Activated CD4-positive, CD25-positive, alpha-beta regulatory T cell treated with anti-CD3 and anti-CD28 coated beads, Interleukin-2, amount 50 U/mL, for 16 hours (primary cell): ENCODE measurements around the gene HIPK1.
"Not testable (repeated sequence)": the region's sequence is repeated elsewhere in the genome, so short reads cannot be mapped to it uniquely, and the experiment has no call there.

Experiments used
- DNase-seq: peaks from one replicate; pipeline ENCODE4 v3.0.0-alpha.2; 2020; ENCODE audit warnings: low read depth, low spot score

The HIPK1 gene

DNA sequence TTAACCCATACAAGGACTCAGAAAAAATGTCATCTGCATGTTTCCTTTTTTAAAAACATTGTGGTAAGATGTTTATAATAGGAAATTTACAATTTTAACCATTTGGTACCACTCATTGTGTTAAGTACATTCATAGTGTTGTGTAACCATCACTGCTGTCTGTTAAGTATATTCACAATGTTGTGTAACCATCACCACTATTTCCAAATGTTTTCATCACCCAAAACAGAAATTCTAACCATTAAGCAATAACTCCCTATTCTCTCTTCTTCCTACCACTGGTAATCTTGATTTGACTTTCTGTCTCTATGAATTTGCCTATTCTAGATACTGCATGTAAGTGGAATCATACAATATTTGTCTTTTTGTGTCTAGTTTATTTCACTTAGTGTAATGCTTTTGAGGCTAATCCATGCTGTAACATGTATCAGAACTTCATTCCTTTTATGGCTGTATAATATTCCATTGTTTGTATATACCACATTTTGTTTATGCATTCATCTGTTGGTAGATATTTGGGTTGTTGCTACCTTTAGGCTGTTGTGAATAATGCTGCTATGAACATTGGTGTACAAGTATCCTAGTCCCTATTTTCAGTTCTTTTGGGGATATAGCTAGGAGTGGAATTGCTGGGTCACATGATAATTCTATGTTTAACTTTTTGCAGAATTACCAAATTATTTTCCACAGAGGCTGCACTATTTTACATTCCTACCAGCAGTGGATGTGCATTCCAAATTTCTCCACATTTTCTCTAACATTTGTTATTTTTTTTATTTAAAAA lies 14.1 kb downstream of the HIPK1 start:
- DNase-seq: no peak

DNA sequence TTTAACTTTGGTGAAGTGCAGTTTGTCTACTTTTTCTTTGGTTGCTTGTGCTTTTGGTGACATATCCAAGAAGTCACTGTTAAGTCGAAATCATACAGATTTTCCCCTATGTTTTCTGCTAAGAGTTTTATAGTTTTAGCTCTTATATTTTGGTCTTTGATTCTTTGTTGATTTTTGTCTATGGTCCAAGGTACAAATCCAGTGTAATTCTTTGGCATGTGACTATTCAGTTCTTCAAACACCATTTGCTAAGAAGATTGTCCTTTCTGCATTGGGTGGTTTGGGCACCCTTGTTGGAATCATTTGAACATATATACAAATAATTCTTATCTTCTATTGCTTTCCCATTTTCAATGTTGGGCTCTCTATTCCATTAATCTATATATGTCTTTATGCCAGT lies 16.2 kb downstream of the HIPK1 start:
- DNase-seq: no peak

DNA sequence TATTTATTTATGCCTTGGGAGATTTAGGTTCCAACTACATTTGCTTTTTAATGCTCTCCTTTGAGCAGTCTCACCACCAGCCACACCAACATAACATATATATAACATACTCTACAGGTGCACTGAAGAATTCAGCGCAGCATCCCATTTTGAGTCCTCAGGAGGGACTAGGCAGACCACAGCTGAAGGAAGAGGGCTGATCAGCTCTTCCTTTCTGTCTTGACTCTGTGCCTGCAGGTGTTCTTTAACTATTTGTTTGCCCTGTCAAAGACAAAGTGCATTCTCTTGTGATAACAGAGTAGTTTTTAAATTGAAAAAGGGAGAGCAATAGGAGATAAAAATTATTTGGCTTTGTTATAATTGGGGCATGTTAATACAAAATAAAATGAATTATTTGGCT lies 17.0 kb downstream of the HIPK1 start:
- DNase-seq: no peak

DNA sequence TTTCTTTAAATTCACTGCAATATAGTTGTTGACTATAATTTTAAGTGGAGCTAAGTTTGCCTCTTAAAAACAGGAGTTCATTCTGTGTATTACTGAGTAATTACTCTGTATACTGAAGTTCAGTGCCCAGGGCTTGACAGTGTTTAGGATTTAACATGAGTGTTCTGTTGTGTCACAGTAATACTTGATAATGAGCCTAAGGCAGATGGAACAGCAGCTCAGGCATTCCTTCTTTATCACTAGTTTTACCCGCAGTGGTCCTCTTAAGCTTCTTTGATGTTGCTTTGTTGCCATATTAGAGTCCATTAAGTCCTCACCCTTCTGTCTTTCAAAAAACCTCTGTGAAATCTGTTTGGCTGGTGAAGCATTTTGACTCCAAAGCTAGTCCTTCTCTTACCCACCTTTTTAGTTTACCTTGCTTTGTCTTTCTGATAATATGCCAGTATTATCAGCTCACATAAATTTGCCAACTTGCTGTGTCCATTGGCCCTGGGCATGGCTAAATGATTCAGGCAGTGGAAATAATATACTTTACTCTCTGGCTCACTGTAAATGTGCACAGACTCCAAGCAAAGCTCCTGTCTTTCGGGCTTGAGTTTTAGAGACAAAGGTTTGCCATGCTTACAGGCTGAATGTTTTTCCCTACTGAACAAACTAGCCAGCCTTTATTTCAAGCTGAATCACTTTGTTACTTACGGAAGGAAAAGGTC lies 17.7 kb downstream of the HIPK1 start:
- no peak for DNase-seq

DNA sequence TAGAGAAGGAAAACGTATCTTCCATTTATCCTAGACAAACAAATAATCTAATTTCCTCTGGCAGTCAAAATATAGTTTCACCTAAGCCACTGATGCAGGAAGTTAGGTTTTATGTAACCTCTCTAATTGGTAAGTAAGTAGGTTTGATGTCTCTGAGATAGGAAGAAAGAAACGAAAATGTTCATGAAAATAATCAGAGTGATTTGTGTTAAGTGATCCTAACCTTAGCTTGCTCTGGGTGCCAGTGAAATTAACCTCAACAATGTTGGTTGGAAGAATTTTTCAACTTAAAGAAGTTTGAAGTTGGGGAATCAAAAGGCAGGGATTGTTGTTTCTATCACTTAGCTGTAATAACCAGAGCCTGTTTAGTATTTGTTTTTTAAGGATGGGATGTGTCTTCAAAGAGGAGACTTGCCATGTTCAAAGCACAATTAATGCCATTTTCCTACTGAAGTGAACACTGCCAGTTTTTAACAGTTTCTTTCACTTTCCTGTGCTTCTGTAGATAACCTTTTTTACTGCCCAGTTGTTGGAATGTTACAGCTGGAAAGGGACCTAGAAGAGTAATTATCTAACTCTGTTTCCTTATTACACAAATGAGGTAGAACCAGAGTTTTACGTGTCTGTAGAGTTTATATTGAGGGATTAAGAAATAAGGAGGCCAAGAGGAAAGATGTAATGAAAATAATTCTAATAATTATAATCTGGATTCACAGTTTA lies 18.4 kb downstream of the HIPK1 start:
- no peak for DNase-seq

DNA sequence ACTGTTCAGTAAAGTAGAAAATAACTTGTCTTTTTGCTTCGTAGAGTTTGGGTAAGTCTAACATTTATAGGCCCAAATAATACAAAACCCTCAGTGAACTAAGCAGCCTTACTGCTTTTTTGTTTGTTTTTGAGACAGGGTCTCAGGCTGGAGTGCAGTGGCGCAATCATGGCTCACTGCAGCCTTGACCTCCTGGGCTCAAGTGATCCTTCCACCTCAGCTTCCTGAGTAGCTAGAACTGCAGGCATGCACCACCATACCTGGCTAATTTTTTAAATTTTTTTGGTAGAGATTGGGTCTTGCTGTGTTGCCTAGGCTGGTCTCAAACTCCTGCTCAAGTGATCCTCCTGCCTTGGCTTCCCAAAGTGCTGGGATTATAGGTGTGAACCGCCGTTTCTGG lies 19.0 kb downstream of the HIPK1 start:
- DNase-seq: not testable (repeated sequence)

DNA sequence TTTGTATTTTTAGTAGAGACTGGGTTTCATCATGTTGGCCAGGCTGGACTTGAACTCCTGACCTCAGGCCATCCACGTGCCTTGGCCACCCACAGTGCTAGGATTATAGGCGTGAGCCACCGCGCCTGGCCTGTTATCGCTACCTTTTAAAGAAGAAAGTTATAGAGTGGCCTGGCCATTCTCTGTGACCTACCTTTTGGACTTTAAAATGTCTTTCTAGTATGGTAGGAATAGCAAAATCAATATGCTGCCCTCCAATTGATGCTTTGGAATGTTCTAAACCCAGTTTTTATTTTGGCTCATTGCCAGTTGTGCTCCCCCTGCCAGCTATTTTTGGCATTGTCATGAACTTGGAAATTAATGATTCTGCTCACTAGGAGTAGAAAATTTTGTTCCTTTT lies 19.9 kb downstream of the HIPK1 start:
- no peak for DNase-seq

DNA sequence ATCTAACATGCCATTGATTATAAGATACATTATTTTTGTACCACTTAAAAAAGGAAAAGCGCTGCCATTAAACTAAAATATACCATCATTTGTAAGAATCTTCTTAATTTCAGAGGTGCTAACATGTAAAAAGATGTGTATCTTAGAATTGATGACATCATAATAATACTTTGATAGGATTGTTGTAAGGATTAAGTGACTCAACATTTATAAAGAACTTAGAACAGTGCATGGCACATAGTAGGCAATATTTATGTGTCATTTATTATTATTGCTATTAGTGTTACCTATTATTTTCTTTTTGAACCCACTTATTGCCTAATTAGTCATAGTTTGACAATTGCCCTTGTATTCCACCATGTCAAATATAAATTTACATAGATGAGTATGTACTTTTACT lies 21.8 kb downstream of the HIPK1 start:
- DNase-seq: no peak

DNA sequence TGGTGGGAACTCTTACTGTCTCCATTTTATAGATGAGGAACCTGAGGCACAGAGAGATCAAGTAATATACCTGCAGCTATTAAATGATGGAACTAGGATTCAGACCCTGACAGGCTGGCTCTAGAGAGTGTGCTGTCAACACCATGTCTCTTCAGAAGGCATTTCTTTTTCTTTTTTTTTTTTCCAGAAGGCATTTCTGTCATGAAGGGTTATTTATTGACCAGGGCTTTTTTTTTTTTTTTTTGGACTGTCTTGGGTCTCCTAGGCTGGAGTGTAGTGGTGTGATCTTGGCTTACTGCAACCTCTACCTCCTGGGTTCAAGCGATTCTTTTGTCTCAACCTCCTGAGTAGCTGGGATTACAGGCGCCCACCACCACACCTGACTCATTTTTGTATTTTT lies 22.6 kb downstream of the HIPK1 start:
- DNase-seq: no peak

DNA sequence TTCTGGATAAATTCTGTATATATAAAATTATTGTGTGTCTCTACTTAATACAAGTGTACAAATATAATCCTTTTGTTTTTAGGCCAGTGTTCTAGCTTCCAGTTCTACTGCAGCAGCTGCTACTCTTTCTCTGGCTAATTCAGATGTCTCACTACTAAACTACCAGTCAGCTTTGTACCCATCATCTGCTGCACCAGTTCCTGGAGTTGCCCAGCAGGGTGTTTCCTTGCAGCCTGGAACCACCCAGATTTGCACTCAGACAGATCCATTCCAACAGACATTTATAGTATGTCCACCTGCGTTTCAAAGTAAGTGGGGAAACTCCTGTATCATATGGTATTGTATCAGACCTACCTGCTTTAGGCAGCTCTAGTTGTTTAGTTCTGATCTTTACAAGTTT lies 28.9 kb downstream of the HIPK1 start:
- DNase-seq: no peak

DNA sequence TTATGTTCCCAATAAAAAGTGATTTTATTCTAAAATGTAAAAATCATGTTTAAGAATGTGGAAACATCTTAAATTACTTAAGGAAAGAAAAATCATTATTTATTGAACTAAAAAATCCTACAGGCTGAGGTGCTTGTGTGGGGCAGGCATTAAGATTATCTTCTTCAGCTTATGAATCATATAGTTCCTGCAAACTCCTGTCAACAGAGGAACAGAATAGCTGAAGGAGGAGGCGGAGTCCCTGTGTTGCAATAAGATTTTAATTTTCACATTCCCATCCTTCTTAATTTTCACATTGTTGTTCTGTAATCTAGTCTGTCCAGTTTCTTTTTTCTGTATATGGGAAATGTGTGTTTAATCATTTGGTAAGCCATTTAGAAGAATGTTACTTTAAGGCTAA lies 29.6 kb downstream of the HIPK1 start:
- no peak for DNase-seq

DNA sequence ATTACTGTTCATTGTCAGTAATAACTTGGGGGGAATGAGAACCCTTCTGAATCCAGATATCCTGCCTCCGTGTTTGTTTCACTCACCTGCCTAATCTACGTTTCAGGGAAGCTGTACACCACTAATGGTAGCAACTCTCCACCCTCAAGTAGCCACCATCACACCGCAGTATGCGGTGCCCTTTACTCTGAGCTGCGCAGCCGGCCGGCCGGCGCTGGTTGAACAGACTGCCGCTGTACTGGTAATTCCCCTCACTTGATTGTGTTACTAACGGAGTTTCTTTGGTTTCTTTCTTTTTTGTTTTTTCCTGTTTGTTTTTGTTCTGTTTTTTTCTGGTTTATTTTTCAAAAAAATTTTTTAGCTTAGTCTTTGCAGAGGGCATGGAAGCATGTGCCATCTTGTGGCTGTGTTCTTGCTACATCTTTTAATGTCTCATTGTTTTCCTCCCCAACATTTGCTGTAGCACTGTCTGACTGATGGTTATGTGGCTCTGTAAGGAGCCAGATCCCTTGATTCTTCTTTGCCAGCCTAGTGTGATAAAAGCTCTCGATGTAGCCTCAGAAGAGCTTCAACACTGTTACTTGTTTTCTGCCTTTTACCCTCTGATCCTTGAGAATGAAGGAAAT lies 34.3 kb downstream of the HIPK1 start:
- no peak for DNase-seq

DNA sequence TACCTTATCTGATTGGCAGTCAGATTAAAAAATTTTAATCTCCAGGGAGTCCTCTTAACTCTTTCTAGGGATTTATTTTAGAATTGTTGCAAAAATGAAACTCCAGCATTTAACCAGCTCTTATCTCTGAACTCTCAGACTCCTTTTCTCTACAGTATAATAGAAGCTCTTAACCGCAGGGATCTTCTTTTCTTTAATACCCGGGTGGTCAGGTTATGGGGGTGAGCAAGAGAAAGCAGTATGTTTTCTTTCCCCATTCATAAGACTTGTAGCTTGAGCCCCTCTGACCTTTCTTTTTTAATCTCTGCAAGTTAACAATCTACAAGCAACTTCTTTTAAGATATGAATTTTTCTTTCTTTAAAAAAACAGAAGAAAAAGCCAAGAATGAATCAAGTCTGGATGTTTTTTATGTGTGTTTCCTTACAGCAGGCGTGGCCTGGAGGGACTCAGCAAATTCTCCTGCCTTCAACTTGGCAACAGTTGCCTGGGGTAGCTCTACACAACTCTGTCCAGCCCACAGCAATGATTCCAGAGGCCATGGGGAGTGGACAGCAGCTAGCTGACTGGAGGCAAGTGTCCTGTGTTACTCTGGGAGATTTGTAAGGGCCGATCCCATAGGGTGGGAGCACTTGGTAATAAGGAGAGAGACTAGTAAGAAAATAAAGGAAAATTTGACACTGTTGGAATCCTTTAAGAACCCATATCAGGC lies 36.7 kb downstream of the HIPK1 start:
- DNase-seq: no peak

DNA sequence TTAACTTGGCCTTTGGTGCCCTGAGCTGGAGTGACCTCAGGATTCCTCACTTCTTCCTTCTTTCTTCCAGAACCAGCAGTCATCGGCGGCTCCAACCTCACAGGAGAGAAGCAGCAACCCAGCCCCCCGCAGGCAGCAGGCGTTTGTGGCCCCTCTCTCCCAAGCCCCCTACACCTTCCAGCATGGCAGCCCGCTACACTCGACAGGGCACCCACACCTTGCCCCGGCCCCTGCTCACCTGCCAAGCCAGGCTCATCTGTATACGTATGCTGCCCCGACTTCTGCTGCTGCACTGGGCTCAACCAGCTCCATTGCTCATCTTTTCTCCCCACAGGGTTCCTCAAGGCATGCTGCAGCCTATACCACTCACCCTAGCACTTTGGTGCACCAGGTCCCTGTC lies 43.8 kb downstream of the HIPK1 start:
- DNase-seq: no peak

DNA sequence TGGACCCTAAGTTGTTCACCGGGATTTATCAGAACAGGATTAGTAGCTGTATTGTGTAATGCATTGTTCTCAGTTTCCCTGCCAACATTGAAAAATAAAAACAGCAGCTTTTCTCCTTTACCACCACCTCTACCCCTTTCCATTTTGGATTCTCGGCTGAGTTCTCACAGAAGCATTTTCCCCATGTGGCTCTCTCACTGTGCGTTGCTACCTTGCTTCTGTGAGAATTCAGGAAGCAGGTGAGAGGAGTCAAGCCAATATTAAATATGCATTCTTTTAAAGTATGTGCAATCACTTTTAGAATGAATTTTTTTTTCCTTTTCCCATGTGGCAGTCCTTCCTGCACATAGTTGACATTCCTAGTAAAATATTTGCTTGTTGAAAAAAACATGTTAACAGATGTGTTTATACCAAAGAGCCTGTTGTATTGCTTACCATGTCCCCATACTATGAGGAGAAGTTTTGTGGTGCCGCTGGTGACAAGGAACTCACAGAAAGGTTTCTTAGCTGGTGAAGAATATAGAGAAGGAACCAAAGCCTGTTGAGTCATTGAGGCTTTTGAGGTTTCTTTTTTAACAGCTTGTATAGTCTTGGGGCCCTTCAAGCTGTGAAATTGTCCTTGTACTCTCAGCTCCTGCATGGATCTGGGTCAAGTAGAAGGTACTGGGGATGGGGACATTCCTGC lies 46.2 kb downstream of the HIPK1 start:
- no peak for DNase-seq

DNA sequence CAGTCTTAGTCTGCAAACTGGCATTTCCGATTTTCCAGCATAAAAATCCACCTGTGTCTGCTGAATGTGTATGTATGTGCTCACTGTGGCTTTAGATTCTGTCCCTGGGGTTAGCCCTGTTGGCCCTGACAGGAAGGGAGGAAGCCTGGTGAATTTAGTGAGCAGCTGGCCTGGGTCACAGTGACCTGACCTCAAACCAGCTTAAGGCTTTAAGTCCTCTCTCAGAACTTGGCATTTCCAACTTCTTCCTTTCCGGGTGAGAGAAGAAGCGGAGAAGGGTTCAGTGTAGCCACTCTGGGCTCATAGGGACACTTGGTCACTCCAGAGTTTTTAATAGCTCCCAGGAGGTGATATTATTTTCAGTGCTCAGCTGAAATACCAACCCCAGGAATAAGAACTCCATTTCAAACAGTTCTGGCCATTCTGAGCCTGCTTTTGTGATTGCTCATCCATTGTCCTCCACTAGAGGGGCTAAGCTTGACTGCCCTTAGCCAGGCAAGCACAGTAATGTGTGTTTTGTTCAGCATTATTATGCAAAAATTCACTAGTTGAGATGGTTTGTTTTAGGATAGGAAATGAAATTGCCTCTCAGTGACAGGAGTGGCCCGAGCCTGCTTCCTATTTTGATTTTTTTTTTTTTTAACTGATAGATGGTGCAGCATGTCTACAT lies 47.6 kb downstream of the HIPK1 start:
- no peak for DNase-seq

DNA sequence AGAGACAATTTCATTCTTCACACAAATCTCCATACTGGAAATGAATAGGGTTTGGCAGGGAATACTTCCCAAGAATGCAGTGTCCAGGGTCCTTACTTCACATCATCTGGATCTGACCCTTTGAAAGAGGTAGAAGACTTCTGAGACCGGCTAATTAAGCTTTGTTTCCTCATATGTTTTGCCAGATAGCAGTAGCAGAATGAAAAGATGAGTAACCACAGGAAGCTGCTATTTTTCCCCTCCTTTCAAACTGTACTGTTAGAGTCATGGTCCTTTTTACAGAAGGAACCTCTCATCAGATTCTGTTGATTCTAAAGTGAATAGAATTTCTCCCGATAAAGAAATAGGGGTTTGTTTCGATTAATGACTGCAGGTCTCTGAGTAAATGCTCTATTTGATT lies 48.8 kb downstream of the HIPK1 start:
- DNase-seq: no peak

DNA sequence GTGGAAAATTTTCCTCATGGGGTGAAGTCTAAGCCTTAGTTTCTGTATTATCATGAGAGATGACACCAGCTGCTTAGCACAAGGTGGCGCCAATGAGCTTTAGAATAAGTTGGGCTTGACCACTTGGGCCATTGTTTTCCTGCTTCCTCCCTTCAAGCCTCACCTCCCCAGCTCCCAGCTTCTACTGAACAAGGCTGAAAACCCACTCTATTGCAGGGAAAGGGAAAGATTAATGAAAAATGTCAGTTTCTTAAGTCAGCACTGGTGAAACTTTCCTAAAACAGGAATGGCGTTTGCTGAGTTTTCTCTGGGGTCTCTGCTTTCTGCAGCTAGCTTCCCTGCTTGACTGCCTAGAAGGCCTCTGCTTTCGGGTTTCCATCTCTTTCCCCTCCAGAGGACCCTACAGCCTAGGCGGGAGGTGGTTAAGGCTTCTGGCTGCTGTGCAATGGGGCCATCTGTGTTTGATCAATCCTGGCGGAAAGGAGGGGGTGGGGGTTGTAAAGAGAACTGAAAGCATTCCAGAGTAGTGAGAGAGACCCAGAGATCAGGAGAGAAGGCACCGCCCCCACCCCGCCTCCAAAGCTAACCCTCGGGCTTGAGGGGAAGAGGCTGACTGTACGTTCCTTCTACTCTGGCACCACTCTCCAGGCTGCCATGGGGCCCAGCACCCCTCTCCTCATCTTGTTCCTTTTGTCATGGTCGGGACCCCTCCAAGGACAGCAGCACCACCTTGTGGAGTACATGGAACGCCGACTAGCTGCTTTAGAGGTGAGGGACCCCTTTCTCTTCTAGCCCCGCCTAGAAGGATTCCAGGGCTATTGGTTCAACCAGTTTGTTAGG lies 50.0 kb downstream of the HIPK1 start, which contains the start of gene OLFML3:
Gene OLFML3, plus strand, starts transcription at position 612 of the 840 bp plus-strand sequence. Its CDS starts 43 bp downstream, at position 655.
- DNase-seq: no peak

DNA sequence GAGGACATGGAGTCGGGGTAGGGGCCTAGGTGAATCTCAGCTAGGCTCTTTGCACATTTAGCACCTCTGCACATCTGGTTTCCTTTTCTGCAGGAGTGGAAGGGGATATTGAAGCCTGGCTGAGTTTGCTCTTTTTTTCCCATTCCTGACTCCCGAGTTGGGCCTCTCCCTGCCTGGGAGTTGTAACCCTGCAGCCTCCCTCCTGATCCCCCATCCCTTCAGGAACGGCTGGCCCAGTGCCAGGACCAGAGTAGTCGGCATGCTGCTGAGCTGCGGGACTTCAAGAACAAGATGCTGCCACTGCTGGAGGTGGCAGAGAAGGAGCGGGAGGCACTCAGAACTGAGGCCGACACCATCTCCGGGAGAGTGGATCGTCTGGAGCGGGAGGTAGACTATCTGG lies 51.0 kb downstream of the HIPK1 start:
- no peak for DNase-seq
